Measurements from ENCODE around the gene SCAMP4.
A peak's percentile ranks its signal among the peaks of the same experiment; 100 is the strongest.

Gene SCAMP4, protein sequence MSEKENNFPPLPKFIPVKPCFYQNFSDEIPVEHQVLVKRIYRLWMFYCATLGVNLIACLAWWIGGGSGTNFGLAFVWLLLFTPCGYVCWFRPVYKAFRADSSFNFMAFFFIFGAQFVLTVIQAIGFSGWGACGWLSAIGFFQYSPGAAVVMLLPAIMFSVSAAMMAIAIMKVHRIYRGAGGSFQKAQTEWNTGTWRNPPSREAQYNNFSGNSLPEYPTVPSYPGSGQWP

GRCh38 chr19:1905110-1905862 is at the start of gene SCAMP4, which contains the start of gene ADAT3:
Gene SCAMP4 (plus strand): TSS chr19:1905399. CDS start chr19:1915020, 9,621 bp downstream.
Gene ADAT3 (plus strand): TSS chr19:1905399. CDS start chr19:1912048, 6,649 bp downstream.
- peak; percentile 92 for DNase-seq (ENCODE audit: low spot score)

GRCh38 chr19:1855828-1856255 is 49.4 kb upstream of the SCAMP4 start:
- DNase-seq (ENCODE audit: low spot score): no peak

- no peak for DNase-seq (ENCODE audit: low spot score)
Measured at GRCh38 chr19:1856345-1856697, 48.9 kb upstream of the SCAMP4 start.

GRCh38 chr19:1856698-1857603 is 48.2 kb upstream of the SCAMP4 start:
- DNase-seq (ENCODE audit: low spot score): peak; percentile 73

DNA sequence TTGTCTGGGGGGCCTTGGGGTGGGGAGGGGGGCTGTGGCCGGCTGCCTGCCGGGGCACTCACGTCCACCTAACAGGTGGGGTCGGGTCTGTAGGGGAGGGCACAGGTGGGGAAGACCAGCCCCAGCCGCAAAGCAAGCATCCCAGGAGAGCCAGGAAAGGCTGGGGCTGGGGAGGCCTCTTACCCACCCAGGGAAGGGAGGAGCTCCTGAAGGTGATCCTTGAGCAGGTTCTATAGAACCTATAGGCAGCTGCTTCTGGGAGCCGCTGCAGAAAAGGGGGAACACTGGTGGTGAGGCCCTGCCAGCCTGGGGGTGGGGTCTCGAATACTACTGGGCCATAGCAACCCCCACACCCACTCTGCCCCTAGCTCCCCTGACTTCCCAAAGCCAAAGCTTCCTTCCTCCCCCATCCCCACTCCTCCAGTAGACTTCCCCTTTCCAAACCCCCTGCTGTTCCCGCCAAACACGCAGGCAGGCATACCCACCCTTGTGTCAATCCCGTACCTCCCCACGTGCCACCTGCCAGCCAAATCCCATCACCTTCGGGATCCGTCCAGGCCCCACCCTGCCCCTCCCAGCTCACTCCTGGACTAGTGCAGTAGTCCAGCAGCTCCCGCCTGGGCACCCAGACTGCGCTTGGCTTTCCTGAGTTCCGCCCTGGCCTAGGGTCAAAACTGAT is 47.4 kb upstream of the SCAMP4 start:
- no peak for DNase-seq (ENCODE audit: low spot score)

DNA sequence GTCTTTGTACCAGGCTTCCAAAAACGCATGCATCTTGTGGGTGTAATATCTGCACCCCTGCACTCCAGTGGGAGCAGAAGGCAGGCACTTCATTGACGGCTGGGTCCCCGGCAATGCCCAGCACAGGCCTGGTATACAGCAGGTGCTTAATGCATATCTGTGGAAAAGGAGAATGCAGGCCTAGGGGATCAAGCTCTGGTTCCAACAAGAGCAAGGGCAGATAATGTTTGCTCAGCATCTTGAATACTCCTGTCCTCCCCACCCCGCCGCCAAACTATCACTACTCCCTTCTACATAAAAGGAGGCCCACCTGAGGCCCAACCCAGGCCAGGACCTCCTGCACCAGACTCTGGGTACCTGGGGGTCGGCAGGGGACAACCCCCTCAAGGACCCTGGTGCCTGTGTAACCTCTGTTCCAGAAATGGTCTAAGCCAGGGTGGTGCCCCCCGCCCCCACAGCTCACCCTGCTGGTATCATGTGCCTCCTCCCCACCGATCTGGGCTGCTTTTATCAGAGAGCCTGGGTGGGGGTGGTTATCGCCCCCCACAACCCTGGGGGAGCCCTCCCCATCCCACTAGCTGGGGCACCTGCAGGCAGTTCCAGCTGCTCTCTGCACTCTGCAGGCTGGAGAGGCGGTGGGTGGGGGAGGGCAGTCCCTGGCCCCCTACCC is 46.7 kb upstream of the SCAMP4 start:
- DNase-seq (ENCODE audit: low spot score): no peak

DNA sequence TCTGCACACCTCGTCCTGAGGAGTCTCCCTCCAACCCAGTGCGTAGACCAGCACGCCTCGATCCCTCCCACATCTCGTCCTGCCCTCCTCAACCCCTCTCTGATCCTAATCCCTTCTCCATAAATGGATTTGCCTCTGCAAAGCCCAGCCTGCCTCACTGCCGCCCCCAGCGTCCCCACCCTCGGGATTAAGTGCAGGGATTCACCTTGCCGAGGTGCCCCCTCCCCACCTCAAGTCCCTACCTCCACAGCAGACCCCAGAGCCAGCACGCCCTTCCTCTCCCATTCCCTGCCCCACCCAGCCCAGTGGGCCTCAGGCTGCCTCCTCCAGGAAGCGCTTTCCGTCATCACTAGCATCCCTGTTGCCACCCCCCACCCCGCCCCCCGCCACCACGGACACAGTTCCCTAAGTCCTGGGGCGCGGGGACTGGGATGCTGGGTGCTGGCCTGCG is 45.8 kb upstream of the SCAMP4 start:
- DNase-seq (ENCODE audit: low spot score): no peak

DNA sequence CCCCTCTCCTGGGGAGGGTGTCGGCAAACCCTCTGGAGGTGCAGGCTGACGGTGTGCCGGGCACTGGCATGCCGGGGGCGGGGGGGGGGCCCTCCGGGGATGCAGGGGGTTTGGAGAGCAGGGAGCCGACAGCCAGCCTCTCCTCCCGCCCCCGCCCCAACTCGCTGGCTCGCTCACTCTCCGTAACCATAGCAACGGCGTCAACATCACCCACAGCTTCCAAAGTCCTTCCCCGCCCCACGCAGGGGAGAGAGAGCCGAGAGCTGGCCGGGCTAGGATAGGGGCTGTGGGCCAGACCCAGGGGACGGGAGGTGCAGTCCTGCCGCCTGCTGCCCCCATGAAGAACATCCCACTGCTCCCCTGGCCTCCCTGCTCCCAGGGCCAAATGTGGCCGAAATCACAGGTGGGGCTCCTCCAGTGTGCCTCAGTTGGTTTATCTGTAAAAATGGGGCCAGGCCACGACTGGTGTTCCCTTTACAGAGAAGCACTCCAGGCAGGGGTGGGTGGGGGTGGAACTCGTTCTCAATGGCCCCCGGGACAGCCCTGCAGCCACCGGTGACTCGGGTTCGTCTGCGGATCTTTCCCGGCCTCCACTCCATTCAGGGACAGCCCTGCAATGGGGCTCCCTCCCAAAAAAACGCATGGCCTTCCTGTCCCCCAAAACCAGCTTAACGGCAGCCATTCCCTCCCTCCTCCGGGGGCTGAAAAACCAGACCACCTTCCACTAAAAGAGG is 45.0 kb upstream of the SCAMP4 start:
- DNase-seq (ENCODE audit: low spot score): peak; percentile 69

DNA sequence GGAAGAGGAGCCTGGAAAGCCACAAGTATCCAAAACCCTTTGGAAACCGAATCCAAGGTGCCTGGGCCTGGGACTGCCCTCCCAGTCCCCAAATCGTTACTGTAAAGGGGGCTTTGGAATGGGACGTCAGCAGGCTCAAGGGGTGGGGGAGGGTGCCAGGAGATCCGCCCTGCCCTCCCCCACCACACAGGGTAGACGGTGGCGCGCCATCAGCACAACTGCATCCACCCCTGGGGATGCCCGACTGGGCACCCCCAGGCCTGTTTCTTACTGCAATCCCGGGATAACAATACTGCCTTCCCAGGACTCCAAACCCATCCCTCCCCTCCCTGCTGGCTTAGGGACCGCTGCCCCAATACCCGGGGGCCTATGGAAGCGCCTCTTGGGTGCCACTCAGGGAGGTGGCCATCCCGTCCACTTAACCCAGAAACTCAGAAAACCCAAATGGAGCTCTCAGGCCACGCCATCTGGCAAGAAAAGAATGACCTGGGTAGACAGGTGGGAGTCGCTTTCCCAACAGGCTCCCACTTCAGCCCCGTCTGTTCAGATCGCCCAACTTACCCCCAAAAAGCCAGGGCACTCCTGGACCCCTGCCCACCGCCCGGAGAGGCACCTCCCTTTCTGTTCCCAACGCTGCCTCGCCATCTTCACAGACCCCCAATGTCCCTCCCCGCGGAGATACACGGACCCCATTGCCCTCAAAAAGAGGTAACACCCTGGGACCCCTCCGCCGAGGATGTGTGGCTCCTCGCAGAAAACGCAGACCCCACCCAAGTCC is 44.2 kb upstream of the SCAMP4 start:
- no peak for DNase-seq (ENCODE audit: low spot score)

GRCh38 chr19:1861599-1862031 is 43.6 kb upstream of the SCAMP4 start:
- DNase-seq (ENCODE audit: low spot score): no peak

DNA sequence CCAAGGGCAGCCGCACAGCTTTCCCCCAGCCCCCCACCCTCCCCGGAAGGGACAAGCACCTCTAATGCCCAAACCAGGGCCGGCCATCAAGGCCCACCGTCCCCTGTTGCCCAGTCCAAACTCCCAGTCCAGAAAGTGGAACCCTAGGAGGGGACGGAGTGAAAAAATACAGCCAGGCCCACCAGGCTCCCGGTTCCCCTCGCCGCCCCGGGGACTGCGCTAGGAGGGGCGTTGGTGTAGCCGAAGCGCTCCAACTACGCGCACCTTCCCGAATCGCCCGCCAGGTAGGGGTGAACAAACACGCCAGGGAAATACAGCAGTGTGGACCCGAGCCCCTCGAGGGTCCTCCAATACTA is 43.2 kb upstream of the SCAMP4 start:
- DNase-seq (ENCODE audit: low spot score): no peak

GRCh38 chr19:1862424-1863327 is 42.5 kb upstream of the SCAMP4 start:
- no peak for DNase-seq (ENCODE audit: low spot score)

DNA sequence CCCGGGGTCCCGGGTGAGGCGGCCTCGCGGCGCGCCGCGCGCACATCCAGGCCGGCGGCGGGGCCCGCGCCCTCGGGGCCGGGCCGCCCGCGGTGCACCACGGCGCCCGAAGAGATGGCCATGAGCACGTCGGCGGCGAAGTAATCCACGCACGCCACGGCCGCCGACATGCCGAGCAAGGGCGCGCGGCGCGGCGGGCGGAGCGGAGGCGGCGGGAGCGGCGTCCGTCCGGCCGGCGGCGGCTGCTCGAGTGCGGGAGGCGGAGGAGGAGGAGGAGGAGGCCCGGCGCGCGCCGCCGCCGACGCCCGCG is 41.9 kb upstream of the SCAMP4 start, which contains the start of gene KLF16:
TSS of gene KLF16 (minus strand) at position 252 of the 310 bp plus-strand sequence. CDS start at position 170, 82 bp downstream.
- DNase-seq (ENCODE audit: low spot score): no peak

DNA sequence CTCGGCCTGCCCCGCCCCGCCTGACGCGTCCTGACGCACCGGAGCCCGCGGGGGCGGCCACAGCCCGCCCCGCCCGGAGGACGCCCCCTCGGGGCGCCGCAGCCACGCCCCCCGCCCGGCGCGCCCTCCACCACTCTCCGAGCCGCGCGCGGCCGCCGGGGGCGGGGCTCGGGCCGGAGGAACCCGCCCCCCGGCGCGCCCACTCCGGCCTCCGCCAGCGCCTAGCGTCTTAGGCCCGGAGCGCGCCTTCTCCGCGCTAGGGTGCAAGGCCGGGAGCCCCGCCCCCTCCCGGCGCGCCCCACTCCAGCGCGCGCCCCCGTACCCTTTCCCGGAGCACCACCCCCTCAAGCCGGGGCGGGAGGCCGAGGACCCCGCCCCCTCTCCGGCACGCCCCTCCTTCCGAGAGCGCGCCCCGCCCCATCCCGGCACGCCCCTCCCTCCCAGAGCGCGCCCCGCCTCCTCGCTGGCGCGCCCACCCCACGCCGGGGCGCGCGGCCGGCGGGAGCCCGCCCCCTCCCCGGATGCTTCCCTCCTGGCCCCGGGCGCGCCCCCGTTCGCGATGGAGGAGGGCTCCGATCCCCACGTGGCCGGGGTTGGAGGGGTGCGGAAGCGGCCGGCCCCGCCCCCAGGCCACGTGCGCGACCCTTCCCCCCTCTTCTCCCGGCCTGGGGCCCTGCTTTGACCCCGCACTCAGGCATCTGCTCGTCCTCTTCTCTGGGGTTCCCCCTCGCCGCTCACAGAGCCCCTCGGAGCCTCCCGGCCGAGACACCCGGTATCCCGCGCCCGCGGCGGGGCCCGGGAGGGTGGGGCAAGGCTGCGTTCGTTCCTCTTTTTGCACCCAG is 41.3 kb upstream of the SCAMP4 start:
- DNase-seq (ENCODE audit: low spot score): peak; percentile 91

GRCh38 chr19:1864480-1865171 is 40.6 kb upstream of the SCAMP4 start:
- DNase-seq (ENCODE audit: low spot score): peak; percentile 78

DNA sequence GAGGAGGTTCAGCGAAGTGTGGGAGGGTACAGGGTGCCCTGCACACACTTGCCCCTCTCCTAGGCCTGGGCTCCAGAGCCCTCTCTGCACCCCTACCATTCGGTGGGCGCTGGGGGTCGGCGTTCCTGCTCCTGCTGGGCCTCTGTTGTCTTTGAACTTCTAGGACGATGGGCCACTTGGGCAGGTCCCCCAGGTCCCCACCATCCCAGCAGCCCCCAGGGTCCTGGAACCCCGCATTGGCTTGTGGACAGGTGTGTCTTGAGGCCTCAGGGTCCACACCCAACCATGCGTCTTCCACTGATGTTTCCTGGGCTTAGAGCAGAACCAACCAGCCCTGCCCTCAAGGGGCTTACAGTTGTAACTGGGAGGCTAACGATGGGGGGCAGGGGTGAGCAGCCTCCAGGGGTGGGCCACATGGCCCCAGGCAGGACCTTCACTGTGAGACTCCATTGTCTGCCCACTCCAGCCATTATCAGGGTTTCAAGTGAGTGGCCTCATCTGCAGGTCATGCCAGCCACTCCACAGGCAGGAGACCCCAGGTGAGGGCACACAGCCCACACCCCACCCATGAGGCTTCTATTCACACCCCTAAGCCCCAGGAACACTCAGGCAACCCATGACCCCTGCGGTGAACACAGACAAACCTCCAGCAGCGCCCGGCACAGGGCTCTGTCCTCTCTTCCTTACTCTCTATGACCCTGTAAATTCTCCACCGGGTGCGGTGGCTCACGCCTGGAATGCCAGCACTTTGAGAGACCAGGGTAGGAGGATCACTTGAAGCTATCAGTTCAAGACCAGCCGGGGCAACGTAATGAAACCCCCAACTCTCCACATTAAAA is 39.8 kb upstream of the SCAMP4 start:
- no peak for DNase-seq (ENCODE audit: low spot score)
